GM12892 (cell line): ENCODE results near the gene ACOT7.

Experiments
- POLR2A ChIP-seq: IDR thresholded peaks from 2 replicates; pipeline ENCODE4 v1.6.1; 2011; ENCODE audit warnings: low read depth, low read length, control low read depth
- POLR2AphosphoS5 ChIP-seq: IDR thresholded peaks from 2 replicates; pipeline ENCODE4 v1.6.1; 2011; ENCODE audit warnings: low read depth, low read length, control low read depth
- TAF1 ChIP-seq: IDR thresholded peaks from 2 replicates; pipeline ENCODE4 v1.6.1; 2011; ENCODE audit warnings: low read depth, mild to moderate bottlenecking, control low read depth, low read length, borderline replicate concordance

DNA sequence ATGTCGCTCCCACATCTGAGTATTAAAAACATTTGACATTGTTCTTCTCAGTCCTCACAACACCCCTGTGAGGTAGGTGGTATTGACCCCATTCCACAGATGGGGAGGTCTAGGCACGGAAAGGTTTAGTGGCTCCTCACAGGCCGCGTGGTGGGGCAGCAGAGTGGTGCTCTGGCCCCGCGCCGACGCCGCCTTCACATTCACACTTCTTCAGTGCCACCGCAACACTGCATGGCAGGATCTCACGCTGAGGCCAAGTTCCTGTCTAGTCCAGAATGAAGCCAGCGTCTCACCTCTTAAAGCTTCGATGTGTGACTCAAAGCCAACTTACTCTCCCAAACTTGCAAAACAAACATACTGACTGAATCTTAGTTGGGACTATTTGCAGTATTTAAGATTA, 169.9 kb downstream of the ACOT7 start:
- TF ChIP-seq POLR2A (no peak), POLR2AphosphoS5 (no peak), TAF1 (no peak)
